ENCODE data around the gene SCT.

SCT gene

DNA sequence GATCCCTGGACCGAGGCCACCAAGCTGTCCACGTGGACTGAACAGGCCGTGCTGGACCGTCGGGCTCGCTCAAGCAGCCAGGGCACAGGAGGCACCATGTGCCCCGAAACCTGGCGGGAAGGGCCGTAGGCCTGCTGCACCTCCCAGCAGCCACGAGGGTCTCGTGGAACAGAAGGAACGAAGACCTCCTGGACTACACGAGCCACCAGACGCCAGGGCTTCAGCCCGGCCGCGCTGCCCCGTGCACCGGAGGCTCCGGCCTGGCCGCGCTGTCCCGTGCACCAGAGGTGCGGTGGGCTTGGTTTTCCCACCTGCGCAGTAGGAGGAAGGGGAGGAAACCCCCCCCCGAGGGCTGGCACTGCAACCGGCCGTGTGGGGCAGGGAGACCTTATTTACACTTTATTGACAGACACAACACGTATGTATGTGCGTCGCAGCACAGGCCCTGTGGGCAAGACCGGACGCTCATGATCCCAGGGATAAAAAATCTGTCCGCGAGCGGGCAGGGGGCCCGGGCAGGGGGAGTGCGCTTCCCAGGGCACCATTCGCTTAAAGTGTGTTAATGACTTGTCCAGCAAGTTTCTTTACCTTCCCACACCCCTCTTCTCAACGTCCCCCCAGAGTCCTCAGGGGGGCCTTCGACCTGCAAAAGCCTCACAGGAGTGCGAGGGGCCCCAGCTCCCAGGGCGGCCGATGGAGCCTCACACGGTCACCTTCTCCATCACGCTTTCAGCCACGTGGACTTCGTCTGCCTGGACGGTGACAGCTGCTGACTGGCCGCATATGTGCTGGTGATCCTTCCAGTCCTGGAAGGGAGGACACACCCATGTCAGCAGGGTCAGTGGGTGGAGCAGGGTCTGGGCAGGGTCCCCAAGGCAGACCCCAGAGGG is 17.1 kb upstream of the SCT start:
- DNase-seq (ENCODE audit: low read depth) = no peak

GRCh38 chr11:643366-643765 is 16.4 kb upstream of the SCT start:
- no peak for DNase-seq (ENCODE audit: low read depth)

DNA sequence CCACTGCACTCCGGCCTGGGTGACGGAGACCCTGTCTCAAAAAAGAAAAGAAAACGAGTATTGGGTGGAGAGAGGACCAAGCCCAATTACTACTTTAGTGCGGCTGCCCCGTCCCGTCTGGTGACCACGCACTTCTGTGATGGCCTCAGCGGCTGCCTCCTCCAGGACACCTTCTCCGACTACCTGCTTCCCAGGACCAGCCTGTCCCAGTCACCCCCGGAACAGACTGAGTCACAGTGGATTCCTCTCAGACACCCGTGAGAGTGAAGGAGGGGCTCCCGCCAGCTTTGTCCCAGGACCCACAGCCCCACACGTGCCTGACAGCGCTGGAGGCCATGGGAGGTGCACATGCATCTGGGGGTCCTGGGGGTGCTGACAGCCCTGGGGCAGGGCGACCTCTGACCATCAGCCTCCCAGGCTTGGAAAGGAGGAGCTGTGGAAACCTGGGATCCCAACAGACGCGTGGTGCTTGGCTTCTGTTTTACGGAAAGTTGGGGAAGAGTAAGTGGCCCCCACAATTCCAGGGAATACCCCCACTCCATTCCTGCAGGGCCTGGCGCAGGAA is 14.9 kb upstream of the SCT start:
- no peak for DNase-seq (ENCODE audit: low read depth)

GRCh38 chr11:640021-640706 is 13.2 kb upstream of the SCT start:
- DNase-seq (ENCODE audit: low read depth) = no peak

DNA sequence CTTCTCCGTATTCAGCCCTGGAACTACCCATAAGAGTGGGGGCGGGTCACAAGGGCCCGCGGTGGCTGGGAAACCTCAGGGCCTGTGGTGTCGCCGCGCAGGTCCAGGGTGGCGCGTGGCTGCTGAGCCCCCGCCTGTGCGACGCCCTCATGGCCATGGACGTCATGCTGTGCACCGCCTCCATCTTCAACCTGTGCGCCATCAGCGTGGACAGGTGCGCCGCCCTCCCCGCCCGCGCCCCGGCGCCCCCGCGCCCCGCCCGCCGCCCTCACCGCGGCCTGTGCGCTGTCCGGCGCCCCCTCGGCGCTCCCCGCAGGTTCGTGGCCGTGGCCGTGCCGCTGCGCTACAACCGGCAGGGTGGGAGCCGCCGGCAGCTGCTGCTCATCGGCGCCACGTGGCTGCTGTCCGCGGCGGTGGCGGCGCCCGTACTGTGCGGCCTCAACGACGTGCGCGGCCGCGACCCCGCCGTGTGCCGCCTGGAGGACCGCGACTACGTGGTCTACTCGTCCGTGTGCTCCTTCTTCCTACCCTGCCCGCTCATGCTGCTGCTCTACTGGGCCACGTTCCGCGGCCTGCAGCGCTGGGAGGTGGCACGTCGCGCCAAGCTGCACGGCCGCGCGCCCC is 12.5 kb upstream of the SCT start:
- DNase-seq (ENCODE audit: low read depth) = no peak

GRCh38 chr11:638631-639331 is 11.8 kb upstream of the SCT start:
- DNase-seq (ENCODE audit: low read depth) = no peak

- DNase-seq (ENCODE audit: low read depth) = no peak
Measured at GRCh38 chr11:637593-638521, 10.9 kb upstream of the SCT start.

- no peak for DNase-seq (ENCODE audit: low read depth)
Measured at GRCh38 chr11:637333-637592, 10.3 kb upstream of the SCT start.

DNA sequence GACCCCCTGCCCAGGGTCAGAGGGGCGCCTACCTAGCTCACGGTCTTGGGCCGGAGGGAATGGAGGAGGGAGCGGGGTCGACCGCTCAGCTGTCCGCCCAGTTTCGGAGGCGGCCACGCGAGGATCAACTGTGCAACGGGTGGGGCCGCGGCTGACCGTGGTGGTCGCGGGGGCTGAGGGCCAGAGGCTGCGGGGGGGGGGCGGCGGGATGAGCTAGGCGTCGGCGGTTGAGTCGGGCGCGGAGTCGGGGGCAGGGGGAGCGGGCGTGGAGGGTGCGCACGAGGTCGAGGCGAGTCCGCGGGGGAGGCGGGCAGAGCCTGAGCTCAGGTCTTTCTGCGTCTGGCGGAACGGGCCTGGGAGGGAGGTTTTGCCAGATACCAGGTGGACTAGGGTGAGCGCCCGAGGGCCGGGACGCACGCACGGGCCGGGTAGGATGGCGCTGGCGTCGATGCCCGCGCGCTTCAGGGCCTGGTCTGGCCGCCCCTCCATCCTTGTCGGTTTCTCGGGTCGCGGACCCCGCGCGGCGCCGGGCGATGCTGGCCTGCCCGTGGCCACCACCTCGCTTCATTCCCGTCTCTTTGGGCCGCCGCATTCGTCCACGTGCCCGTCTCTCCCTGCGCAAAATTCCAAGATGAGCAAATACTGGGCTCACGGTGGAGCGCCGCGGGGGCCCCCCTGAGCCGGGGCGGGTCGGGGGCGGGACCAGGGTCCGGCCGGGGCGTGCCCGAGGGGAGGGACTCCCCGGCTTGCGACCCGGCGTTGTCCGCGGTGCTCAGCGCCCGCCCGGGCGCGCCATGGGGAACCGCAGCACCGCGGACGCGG is 9.7 kb upstream of the SCT start, which contains the start of gene DRD4:
Gene DRD4 (plus strand): TSS at position 759 of the 822 bp plus-strand sequence. CDS start 36 bp downstream, at position 795.
- no peak for DNase-seq (ENCODE audit: low read depth)

DNA sequence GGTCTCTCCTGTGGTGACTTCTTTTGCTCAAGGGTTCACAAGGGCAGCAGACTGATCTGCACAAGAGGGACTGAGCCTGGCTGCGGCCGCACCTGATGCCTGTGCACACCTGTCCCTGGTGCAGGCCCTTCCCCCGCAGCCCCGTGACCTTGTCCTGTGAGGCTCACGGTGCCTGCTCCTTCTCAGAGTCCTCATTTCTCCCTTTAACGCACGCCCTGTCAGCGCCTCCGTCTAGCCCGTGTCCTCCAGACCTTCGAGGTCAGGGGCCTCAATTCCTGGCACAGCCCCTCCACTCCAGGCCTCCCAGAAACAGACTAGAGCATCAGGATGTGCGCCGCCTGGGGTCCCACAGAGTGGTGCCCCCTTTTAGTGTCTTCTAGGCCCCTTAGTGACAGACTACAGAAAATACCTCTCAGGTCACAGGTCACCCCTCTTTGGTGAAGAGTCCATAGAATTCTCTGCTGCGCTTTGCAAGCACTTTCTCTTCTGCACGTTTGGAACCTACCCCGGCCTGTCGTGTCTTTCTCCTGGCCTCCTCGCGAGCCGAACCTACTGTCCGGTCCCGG is 9.0 kb upstream of the SCT start:
- no peak for DNase-seq (ENCODE audit: low read depth)

- DNase-seq (ENCODE audit: low read depth) = no peak
Measured at GRCh38 chr11:630871-631270, 3.9 kb upstream of the SCT start.

DNA sequence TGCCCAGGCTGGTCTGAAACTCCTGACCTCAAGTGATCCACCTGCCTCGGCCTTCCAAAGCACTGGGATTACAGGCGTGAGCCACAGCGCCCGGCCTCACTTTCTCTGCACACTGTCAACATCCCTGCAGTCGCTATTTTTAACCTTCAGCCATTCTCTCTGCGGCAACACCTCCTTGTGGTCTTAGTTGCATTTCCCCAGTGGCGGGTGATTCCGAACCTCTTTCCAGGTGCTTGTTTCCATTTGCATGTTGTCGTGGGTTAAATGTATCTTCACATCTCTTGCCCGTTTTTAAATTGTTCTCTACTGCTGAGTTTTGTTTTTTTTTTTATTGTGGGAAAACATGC is 2.2 kb upstream of the SCT start:
- no peak for DNase-seq (ENCODE audit: low read depth)

DNA sequence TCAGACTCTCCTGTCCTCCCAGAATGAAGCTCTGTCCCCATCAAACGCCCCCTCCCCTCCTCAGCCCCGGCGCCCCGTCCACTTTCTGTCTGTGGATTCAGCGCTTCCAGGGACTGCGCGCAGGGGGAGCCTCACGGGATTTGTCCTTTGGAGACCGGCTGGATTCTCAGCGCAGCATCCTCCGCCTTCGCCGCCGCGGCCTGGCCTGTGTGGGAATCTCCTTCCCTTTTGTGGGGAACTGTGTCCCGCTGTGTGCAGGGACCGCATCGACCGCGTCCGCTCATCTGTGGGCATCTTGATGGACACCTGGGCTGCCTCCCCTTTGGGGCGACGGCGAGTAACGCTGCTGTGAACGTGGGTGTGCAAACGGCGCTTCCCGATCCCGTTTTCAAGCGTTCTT is 1.1 kb upstream of the SCT start:
- no peak for DNase-seq (ENCODE audit: low read depth)

DNA sequence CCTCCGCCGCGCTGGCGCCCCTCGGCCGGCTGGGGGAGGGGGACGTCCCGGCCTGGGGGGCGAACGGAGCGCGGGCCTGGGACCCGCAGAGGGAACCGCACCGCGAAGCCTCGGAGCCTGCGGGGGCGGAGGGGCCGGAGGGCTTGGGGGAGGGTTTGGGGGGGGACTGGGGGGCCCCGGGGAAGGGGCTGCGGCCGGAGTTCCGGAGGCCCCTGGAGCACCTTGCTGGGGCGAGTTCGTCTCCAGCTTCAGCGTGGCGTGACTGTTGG is 261 bp upstream of the SCT start:
- no peak for DNase-seq (ENCODE audit: low read depth)

GRCh38 chr11:625636-626268 is 1.2 kb downstream of the SCT start:
- DNase-seq (ENCODE audit: low read depth) = no peak

- DNase-seq (ENCODE audit: low read depth) = no peak
Measured at GRCh38 chr11:624705-625635, 2.0 kb downstream of the SCT start, which contains the start of gene CDHR5. Gene CDHR5 (minus strand): TSS chr11:624955. CDS start chr11:624902, 53 bp downstream.

DNA sequence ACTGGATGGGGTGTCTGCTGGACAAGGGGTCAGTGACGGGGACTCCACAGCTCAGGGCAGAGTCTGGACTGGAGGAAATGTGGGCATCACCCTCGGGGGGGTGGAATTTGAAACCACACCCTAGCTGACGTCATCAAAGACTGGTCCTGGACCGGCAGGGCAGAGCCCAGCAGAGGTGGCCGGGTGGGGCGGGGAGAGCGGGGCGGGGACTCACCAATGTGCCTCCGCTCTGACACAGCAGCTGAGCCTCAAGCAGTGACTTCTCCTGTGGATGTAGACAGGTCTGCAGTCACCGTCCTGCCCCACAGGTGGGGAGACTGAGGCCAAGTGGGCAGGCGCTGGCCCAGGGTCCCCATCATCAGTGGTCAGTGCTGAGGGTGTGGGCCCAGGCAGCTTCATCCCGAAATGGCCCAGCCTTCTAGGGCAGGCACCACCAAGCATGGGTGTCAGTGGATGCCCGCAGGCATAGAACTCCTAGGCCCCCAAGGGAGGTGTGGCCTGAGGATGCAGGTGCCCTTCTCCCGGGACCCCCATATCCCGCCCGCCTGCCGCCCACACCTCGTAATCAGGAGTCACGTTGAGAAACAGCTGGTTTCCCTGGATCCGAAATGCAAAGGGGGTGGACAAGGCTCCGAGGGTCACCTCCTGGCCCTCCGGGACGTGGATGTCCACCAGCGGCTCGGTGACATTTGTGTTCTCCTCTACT is 2.8 kb downstream of the SCT start:
- no peak for DNase-seq (ENCODE audit: low read depth)

- no peak for DNase-seq (ENCODE audit: low read depth)
Measured at GRCh38 chr11:623349-623869, 3.6 kb downstream of the SCT start.

Measured in stimulated activated CD4-positive, alpha-beta T cell treated with anti-CD3 and anti-CD28 coated beads, Interleukin-2, amount 100 ng/mL, for 4 hours (primary cell).